ENCODE results near the gene FGD2.

The FGD2 gene

DNA sequence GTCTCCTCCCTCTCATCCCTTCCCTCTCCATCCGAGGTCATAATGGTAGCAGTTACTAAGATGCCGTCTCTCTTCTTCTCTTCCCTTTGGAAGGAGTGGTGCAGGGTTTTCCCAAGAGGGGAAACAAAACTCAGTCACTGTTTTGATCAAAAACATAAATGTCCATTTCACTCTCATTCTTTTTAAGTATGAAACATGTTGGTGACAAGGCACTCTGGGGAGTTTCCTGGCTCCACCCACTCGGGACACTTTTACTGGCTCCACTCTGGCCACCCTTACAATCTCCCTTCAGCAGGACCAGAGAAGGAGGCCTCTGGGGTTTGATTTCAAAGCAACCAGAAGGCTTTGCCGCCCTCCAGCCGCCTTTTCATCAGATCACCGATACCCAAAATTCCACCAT is 57.0 kb downstream of the FGD2 start:
- DNase-seq = no peak

DNA sequence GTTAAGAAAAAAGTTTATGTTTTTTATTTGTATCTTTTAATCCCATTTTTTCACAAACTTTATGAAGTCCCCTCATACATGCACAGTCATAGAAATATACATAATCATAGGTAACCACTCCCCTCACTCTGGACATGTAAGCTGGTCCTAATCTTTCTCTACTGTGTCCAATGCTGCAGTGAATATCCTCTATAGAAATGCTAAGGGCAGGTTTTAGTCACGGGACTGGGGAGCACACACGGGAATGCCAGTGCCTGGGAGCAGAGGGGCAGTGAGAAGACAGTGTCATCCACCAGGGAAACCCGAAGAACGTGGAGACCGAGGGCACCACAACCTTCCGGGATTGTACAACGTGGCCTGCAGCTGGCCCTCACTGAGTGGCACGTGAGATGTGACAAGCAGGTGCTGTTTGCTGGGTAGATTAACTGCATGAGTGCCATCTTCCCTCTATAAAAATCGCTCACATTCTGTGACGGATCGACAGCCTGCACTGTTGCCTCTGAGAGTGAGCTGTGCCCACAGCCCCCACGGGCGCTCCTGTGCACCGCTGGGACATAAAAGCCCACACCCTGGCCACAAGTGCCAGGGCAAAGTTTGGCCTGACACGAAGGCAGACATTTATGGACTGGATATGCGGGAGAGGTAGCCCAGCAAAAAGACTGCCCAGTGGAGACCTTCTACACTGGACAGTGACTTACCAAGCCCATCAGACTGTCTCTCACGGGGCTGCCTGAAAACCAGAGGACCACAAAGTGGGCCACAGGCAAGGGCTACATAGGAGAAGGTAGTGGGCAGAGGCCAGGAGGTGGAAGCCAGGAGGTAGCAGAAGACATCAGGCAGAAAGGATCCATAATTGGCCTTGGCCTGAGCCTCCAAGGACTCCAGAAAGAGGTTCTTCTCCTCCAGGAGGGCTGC is 63.2 kb downstream of the FGD2 start:
- no peak for DNase-seq

DNA sequence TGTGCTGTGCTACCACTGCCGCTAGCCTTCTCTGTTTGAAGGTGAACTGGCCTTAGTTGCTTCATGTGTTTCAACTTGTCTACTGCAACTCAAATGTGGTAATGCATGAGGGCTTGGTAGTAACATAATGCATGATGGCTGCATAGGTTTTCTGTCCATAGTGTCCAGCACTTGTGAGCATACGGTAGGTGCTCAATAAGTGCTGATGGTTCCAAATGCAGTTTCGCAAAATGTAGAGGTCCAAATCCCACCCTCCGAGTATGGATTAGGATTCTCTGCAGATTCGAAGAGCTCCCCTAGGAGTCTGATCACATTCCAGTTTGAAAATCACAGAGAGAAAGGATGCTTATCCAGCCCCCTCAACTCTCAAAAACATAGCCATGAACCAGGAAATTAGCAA is 64.2 kb downstream of the FGD2 start:
- DNase-seq = no peak

DNA sequence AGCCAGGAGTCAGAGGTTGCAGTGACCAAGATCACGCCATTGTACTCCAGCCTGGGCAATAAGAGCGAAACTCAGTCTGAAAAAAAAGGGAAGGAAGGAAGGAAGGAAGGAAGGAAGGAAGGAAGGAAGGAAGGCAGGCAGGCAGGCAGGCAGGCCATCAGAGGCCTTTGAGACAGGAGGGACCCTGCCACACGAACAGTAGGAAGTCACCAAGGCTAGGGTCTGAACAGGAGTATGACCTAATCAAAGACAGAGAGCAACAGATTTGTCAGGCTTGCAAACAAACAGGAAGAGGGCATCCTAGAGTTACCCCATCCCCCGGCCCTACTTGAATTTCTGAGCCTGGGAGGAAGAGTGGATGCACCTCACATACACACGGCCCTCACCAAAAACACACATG is 67.1 kb downstream of the FGD2 start:
- no peak for DNase-seq

DNA sequence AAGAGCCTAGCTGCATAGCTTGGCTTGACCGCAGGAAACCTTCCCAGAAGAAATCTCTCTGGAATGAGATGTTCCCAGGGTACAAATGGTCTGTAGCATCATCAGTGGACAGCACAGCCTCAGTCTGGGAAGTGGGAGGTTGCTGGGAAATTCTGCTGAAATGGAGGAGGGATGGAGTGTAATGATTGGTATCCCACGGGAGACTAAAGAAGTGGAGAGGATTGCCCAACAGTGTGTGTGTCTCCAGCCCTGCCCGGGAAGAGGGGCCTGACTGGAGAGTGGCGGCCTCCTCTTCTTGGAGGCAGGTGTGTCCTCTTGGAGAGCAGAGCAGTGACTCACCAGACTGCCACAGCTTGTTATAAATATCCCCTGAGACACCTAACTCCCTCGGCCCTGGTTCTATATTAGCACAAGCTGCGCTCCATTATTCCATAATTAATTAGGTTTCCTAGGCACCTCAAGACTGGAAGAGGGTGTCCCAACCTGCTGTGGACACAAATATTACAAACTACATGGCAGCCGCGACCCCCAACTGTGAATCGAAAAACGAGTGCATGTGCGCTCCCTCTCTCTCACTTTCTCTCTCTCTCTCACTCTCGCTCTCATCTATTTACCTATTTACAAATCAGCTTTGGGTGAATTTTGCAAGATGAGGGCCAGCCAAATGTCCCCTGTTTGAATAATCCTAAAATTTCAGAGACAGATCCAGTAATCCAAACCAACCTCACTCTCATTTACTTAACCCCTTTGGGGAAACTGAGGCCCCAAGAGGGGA is 68.8 kb downstream of the FGD2 start:
- no peak for DNase-seq

DNA sequence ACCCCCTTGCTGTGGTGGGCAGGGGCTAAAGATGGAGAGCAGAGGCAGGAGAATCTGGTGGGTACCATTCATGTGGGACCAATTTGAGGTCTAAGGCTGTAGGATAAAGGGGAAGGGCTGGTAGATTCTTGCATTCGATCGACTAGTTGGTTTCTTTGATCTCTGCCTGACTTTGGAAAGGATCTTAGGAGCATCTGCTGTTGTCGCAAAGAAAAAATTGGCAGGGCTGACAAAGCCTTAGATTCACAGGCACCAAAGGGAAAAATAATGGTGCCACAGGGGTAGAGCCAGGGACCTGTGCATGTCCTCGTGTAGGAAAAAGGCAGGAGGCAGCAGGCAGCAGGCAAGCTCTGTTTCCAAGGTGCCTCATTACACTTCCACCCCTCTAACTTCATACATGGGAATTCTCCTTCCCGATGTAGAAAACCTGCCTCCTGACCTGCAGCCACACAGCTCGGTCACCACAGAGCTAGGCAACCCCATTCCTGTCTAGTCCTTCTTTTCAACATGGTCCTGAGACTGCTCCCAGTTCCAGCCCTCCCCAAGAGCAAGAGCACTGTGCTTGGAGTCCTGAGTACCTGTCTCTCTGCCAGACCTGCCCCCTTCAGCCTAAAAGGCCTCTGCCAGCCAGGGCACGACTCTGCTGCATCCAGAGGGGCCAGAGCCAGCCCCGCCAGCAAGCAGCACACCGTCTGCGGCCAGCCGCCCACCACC is 71.9 kb downstream of the FGD2 start:
- DNase-seq = no peak

DNA sequence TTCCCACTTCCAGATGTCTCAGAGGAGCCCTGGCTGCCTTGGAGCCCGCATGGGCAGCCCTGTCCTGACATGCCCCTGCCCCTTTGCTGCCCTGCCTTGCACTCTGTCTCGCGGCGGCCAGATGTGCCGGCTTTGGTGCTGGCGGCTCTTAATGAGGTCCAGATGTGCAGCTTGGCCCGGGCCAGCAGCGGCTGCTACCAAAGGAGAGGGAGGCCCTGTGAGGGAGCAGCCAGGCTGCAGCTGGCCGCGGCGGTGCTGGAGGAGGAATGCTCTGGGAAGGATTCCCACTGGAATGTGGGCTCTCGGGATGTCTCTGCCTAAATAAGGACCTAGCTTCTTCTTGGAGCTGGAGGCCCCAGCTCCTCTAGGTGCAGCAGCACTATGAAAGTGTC is 72.4 kb downstream of the FGD2 start:
- DNase-seq = no peak
